Gastroesophageal sphincter (tissue), 4 donors: ENCODE results near the gene SCGB1D2. TPM values are rescaled to one million over a fixed set of nuclear protein-coding genes. Genes with fewer than 3 reads are reported as not detected.

ENCODE experiments used
- ATAC-seq: fragments of 150-250 bp; one replicate; pipeline ENCODE4 v1.9.1; 2016; ENCODE audit warnings: mild to moderate bottlenecking, moderate library complexity
- H3K27ac ChIP-seq, 4 donors: fragments of 200-600 bp; sonication (generic) in 3 of 4; 1 replicate in 3 of 4; 2 replicates in 1 of 4; pipeline ENCODE4 v1.5.1; 2016 to 2019
- H3K27me3 ChIP-seq: fragments of 200-600 bp; sonication (generic); one replicate; pipeline ENCODE4 v1.5.1; 2019
- H3K36me3 ChIP-seq, 2 donors: fragments of 200-600 bp; sonication (generic); one replicate each; pipeline ENCODE4 v1.5.1; 2019; ENCODE audit warnings: control low read depth in 1 of 2
- H3K4me1 ChIP-seq, 3 donors: fragments of 200-600 bp; sonication (generic); 1 replicate in 2 of 3; 2 replicates in 1 of 3; pipeline ENCODE4 v1.5.1; 2016 to 2019; ENCODE audit warnings: control low read depth in 2 of 3
- H3K4me3 ChIP-seq, 2 donors: fragments of 200-600 bp; sonication (generic); one replicate each; pipeline ENCODE4 v1.5.1; 2019; ENCODE audit warnings: mild to moderate bottlenecking in 1 of 2, moderate library complexity in 1 of 2
- H3K9me3 ChIP-seq, 3 donors: fragments of 200-600 bp; sonication (generic); one replicate each; pipeline ENCODE4 v1.5.1; 2017 to 2019; ENCODE audit warnings: control low read depth in 2 of 3
- CTCF ChIP-seq, 4 experiments: fragments of 200-600 bp in 2 of 4; fragments of 450-650 bp in 2 of 4; sonication (generic) in 1 of 4; IDR thresholded peaks; one replicate each; pipeline ENCODE4 v1.5.1; 2017 to 2019; ENCODE audit warnings: antibody characterized with exemption in 4 of 4, mild to moderate bottlenecking in 2 of 4, moderate library complexity in 2 of 4
- EP300 ChIP-seq: sonication (generic); formaldehyde crosslinking; IDR thresholded peaks from one replicate; pipeline ENCODE4 v1.6.1; 2017; ENCODE audit warnings: antibody characterized with exemption, mild to moderate bottlenecking
- POLR2A ChIP-seq, 2 donors: fragments of 450-650 bp; IDR thresholded peaks; one replicate each; pipeline ENCODE4 v1.6.1; 2017; ENCODE audit warnings: antibody characterized with exemption in 2 of 2, mild to moderate bottlenecking in 2 of 2, moderate library complexity in 1 of 2
- POLR2AphosphoS5 ChIP-seq: sonication (generic); formaldehyde crosslinking; IDR thresholded peaks from one replicate; pipeline ENCODE4 v1.6.1; 2017; ENCODE audit warnings: antibody characterized with exemption
- WGBS, 2 donors: methylation state at CpG; one replicate each; pipeline ENCODE4 v1.1.5; 2018; ENCODE audit warnings: low coverage in 1 of 2; 5-methylcytosine and 5-hydroxymethylcytosine counted together
- total RNA-seq, 4 donors: library from RNA; depleted of rRNA; stranded (reverse); fragments of >200 nt; gene quantifications; one replicate each; pipeline ENCODE4 v1.1.0, GENCODE V29; 2016

Gene SCGB1D2
- total RNA-seq, 4 donors from 2014 or later, result 9.3 TPM; not detected in 3

GRCh38 chr11:62256281-62256680, 14.2 kb downstream of the SCGB1D2 start:
- Histone ChIP-seq H3K4me1 (no peaks in the 10 kb centered on the region), H3K27ac (no peak overlapping the region), H3K9me3 (peaks cover 0 to 36% (median 3%) of the 10 kb centered on the region in 3 donors), H3K4me3 (no peak overlapping the region), H3K27me3 (no peaks in the 10 kb centered on the region), H3K36me3 (no peaks in the 10 kb centered on the region)
- TF ChIP-seq POLR2AphosphoS5, result no peak
- TF ChIP-seq CTCF (IDR thresholded peaks at IDR 0.05), result no peak
- no peak for TF ChIP-seq EP300
- no peak for TF ChIP-seq POLR2A (IDR thresholded peaks at IDR 0.05)
- WGBS, 2 donors, result 88 to 93% methylated on average over 2 of the region's 2 CpGs
- ATAC-seq, result no peak

GRCh38 chr11:62260261-62260953, 18.4 kb downstream of the SCGB1D2 start:
- H3K27me3 ChIP-seq, result peaks cover 10% of the 10 kb centered on the region
- no peaks in the 10 kb centered on the region for H3K4me1 ChIP-seq
- H3K27ac ChIP-seq, result no peak overlapping the region
- no peaks in the 10 kb centered on the region for H3K36me3 ChIP-seq
- TF ChIP-seq POLR2AphosphoS5 (no peak), CTCF (IDR thresholded peaks at IDR 0.05) (no peak), POLR2A (IDR thresholded peaks at IDR 0.05) (no peak), EP300 (no peak)
- WGBS, 2 donors, result 70 to 74% methylated on average over 5 to 6 of the region's 6 CpGs
- no peaks in the 10 kb centered on the region for H3K9me3 ChIP-seq
- H3K4me3 ChIP-seq, result no peak overlapping the region
- no peak for ATAC-seq

- Histone ChIP-seq H3K36me3 (no peaks in the 10 kb centered on the region), H3K27me3 (peaks cover 25% of the 10 kb centered on the region), H3K4me3 (no peak overlapping the region), H3K27ac (no peak overlapping the region), H3K9me3 (no peaks in the 10 kb centered on the region), H3K4me1 (no peaks in the 10 kb centered on the region)
- 75% methylated on average over 1 of the region's 1 CpG; no CpG with 5 or more reads in 1 of the 2 donors for WGBS, 2 donors
- TF ChIP-seq EP300 (no peak), POLR2A (IDR thresholded peaks at IDR 0.05) (no peak), CTCF (IDR thresholded peaks at IDR 0.05) (no peak)
- no peak for ATAC-seq
Measured at GRCh38 chr11:62264004-62264403, 22.0 kb downstream of the SCGB1D2 start.

GRCh38 chr11:62266558-62266957, 24.5 kb downstream of the SCGB1D2 start:
- ATAC-seq, result no peak
- WGBS, 2 donors, result 61 to 70% methylated on average over 3 to 4 of the region's 4 CpGs
- no peak overlapping the region for H3K27ac ChIP-seq

More at GRCh38 chr11:62266558-62266957, 24.5 kb downstream of the SCGB1D2 start:
- Histone ChIP-seq H3K36me3 (no peaks in the 10 kb centered on the region), H3K4me1 (no peaks in the 10 kb centered on the region), H3K4me3 (no peak overlapping the region), H3K27me3 (peaks cover 48% of the 10 kb centered on the region), H3K9me3 (no peaks in the 10 kb centered on the region)
- no peak for TF ChIP-seq POLR2AphosphoS5
- no peak for TF ChIP-seq EP300
- no peak for TF ChIP-seq CTCF (IDR thresholded peaks at IDR 0.05)
- no peak for TF ChIP-seq POLR2A (IDR thresholded peaks at IDR 0.05)
